Measurements from ENCODE around the gene RFWD3. TPM values are rescaled to one million over a fixed set of nuclear protein-coding genes. Genes with fewer than 3 reads are reported as not detected.

Gene RFWD3
- total and polyA plus RNA-seq, 10 donors: 4.6 to 40.6 (median 30.1) TPM

DNA sequence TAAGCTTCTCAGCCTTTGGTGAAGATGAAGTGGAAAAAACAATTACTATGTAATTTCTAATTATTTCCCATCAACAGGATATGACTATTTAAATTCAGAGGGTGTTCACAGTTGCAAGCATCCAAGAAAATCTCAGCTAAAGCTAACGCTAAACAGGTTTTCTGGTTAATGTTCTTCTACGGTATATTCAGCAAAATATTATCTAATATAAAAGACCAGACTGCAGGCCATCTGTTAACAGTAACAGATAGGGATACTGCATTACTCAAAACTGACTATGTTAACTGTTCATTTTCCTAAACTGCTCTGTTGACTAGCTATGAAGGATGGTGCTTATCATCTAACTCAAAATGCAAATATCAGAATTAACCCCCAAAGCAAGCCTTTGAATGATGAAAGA lies 92.5 kb downstream of the RFWD3 start:
- no peak overlapping the region for H3K4me3 ChIP-seq
- WGBS, 5 donors: 86 to 89% (median 88%) methylated on average over 2 of the region's 2 CpGs
- no peak for DNase-seq
- TF ChIP-seq POLR2AphosphoS5 (IDR thresholded peaks at IDR 0.05) (no peak), POLR2A (IDR thresholded peaks at IDR 0.05) (no peak)
- H3K36me3 ChIP-seq: no peaks in the 10 kb centered on the region
- H3K27ac ChIP-seq: no peak overlapping the region
- H3K27me3 ChIP-seq (replicated peaks in 1 of 7): no peaks in the 10 kb centered on the region
- peaks cover 3 to 88% (median 26%) of the 10 kb centered on the region in 6 donors for H3K4me1 ChIP-seq
- intact Hi-C loops (cut with DNase I; ENCODE audit: low total_unique reads): no loop called here
- no peaks in the 10 kb centered on the region for H3K9me3 ChIP-seq

GRCh38 chr16:74573622-74574021 lies 93.1 kb downstream of the RFWD3 start:
- Histone ChIP-seq H3K27me3 (replicated peaks in 1 of 7) (no peaks in the 10 kb centered on the region), H3K4me1 (peaks cover 3 to 88% (median 21%) of the 10 kb centered on the region in 6 donors), H3K4me3 (no peak overlapping the region), H3K27ac (no peak overlapping the region), H3K9me3 (no peaks in the 10 kb centered on the region), H3K36me3 (no peaks in the 10 kb centered on the region)
- no peak for TF ChIP-seq POLR2A (IDR thresholded peaks at IDR 0.05)
- no peak for TF ChIP-seq CTCF (IDR thresholded peaks at IDR 0.05 in 8 of 11, conservative IDR thresholded peaks at IDR 0.05 in 3 of 11)
- no peak for TF ChIP-seq POLR2AphosphoS5 (IDR thresholded peaks at IDR 0.05)
- WGBS, 5 donors: 70 to 86% (median 76%) methylated on average over 8 of the region's 8 CpGs
- no peak for DNase-seq
- intact Hi-C loops (cut with DNase I; ENCODE audit: low total_unique reads): no loop called here

Other genes starting within 250 kb of the RFWD3 start
- 1 to 10 TPM in 2 of 7 donors, under 1 TPM in 2, not detected in 3; 0.83 to 2.1 (median 1.5) TPM for gene CLEC18B, start 245.4 kb downstream of the RFWD3 start, total RNA-seq
- 1 to 10 TPM in 2 of 3 donors, under 1 TPM in 1; 0.91 to 1.1 (median 1.1) TPM for gene CLEC18B, start 245.4 kb downstream of the RFWD3 start, polyA plus RNA-seq
- 100 to 1,000 TPM in 5 of 7 donors, 10 to 100 TPM in 2; 81.1 to 124 (median 110) TPM for gene GLG1, start 59.8 kb downstream of the RFWD3 start, total RNA-seq
- 10 to 100 TPM; 14.6 to 22.5 (median 15.3) TPM for gene GLG1, start 59.8 kb downstream of the RFWD3 start, polyA plus RNA-seq
- 10 to 100 TPM; 45.1 to 69.6 (median 52.7) TPM for gene MLKL, start 34.0 kb upstream of the RFWD3 start, total RNA-seq
- gene MLKL, start 34.0 kb upstream of the RFWD3 start, polyA plus RNA-seq: 10 to 100 TPM; 21.4 to 39.0 (median 32.1) TPM
- gene FA2H, start 107.9 kb upstream of the RFWD3 start, total RNA-seq: 1 to 10 TPM in 1 of 7 donors, under 1 TPM in 6; 0.32 to 2.6 (median 0.64) TPM
- gene FA2H, start 107.9 kb upstream of the RFWD3 start, polyA plus RNA-seq: under 1 TPM; 0.23 to 0.61 (median 0.41) TPM